GM19324 (cell line): ENCODE data around the gene GID4.

Experiments
- ATAC-seq: cut with Tn5 transposase; IDR thresholded peaks from one replicate; pipeline ENCODE4 v1.9.1; 2021; ENCODE audit warnings: mild to moderate bottlenecking, moderate library complexity; ENCODE audit not compliant: unreplicated experiment, low FRiP score

GID4 gene

DNA sequence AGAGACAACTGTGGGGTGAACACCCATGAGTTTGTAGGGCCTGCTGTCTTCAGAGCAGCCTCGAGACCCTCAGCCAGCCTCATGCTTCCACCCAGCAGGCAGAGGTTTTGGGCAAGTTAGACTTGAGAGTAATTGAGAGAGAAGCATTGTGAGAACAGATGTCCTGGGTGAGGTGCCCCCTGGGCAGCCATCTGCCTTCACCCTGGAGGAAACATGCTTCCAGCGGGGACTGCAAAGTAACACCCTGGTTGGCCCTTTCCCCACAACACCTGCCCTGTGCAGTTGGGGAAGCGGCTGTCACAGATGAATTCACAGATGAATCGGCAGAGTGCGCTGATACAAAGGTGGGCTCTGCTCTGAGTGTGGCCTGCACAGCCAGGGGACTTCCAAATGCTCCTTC, 23.6 kb upstream of the GID4 start:
- no peak for ATAC-seq

DNA sequence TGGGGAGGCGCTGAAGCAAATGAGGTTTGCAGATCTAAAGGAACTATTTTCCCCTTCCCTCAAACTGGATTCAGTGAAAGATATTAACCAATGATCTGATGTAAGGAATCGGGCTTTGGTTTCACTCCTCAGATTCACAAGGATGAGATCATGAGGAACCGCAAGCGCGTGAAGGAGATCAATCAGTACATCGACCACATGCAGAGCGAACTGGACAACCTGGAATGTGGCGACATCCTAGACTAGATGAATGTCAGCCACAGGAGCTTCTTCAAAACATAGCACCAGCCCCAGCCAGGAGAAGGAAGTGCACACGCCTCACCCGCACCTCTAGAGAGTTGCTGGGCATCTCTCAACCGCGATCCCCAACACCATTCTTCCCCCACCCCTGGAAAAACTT, 22.8 kb upstream of the GID4 start:
- no peak for ATAC-seq

DNA sequence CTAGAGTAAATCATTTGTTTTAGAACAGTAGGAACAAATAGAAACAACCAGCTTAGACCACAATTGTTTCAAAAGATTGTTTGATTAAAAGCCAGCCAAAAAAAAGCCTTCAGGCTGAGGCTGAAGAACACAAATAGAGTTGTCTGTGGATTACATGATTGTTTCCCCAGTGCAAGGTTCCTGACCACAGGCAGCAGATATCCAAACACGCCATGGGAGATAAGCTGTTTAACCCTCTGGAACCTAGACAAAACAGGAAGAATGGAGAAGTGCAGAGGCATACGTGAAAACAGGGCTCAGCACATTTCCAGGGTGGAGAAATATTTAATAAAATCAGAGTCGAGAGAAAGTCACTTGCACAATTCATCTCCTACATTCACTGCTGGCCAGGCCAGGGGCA, 21.2 kb upstream of the GID4 start:
- ATAC-seq, result no peak

GRCh38 chr17:18018411-18018921, 20.7 kb upstream of the GID4 start:
- ATAC-seq, result no peak

- ATAC-seq, result no peak
Measured at GRCh38 chr17:18019838-18020154, 19.4 kb upstream of the GID4 start.

DNA sequence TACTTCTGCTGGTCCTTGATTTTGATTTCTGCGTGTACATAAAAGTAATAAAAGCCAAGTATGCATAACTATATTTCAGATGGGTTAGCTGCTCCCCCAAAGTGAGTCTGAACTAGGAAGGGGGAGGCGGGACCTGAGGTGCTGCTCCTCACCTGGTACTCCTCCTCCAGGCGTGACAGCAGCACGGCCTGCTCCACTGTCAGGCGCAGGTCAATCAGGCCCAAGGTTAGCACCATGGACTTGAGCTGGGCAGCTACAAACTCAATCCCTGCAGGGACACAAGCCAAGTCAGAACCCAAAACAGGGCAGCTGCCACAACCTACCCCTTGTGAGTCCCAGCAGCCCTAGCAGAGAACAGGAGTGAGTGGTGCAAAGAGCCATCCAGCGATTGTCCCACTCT, 18.2 kb upstream of the GID4 start:
- ATAC-seq, result no peak

- no peak for ATAC-seq
Measured at GRCh38 chr17:18021372-18021771, 17.8 kb upstream of the GID4 start.

- ATAC-seq, result no peak
Measured at GRCh38 chr17:18025241-18025944, 13.8 kb upstream of the GID4 start.

DNA sequence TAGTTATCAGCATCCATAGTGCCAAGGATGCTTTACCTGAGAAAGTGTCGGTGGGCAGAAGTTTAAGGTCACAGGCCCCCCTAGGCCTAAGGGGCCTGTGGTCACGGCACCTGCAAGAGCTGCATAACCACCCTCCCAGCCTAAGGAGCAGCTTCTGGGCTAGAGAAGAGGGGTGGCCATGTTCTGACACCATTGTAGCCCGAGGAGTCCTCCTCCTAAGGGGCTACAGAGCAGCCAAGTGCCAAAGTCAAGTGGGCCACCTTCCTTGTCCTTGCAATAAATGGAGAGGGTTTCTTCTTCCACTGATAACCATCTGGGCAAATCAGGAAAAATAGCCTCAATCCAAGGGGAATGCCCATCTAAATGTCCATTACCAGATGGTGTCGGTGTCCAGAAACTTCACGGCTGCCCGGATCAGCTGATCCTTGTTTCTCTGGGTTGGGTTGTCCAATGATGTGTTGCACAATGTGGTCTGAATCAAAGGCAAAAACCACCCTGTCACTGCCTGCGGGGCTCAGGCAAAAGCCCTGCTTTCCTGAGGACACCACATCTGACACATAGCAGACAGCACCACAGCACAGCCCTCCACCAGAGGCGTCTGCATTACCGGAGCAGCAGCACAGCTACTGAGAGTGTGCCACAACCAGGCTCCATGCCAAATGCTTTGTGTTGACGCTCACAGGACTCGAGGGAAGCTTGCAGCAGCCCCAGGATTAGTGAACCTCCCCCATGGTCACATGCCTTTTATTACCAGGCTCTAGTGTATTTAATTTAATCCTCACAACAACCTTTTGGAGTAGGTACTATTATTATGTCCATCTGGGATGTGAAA, 13.0 kb upstream of the GID4 start:
- no peak for ATAC-seq

- no peak for ATAC-seq
Measured at GRCh38 chr17:18027280-18027679, 11.9 kb upstream of the GID4 start.

DNA sequence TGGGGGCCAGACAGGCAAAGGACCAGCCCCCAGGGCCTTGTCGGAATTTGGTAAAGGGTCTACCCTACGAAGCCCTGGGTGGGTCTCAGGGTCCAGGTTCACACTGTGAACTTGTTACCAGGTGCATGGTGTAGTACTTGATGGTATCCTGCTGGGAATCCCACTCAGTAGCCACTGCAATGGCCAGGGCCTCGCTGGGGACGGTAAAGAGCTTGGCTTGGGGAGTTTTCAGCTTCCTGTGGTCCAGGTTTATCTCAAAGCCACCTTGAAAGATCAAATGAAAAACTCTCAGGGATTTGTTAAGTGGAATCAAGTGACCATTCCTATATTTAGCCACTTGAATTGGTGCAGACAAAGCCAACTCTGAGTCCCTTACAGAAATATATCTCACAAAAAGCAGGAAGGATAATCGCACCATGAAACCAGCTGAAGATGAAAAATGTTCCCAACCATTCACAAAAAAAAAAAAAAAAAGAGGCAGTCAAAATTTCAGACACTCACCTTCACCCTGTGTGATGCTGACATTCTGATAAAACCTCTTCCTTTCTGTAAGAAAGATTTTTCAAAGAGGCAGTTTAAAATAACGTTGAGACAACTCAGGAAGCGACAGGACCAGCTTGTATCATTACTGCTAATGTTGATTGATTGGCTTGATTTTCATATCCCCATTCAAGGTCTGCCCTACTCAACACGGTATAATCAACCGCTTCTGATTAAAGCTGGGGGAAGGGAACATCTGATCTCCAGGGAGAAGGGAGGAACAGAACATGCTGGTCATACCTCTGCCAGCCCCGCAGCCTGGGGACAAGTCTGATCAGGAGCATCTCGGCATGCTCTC, 10.9 kb upstream of the GID4 start:
- no peak for ATAC-seq

DNA sequence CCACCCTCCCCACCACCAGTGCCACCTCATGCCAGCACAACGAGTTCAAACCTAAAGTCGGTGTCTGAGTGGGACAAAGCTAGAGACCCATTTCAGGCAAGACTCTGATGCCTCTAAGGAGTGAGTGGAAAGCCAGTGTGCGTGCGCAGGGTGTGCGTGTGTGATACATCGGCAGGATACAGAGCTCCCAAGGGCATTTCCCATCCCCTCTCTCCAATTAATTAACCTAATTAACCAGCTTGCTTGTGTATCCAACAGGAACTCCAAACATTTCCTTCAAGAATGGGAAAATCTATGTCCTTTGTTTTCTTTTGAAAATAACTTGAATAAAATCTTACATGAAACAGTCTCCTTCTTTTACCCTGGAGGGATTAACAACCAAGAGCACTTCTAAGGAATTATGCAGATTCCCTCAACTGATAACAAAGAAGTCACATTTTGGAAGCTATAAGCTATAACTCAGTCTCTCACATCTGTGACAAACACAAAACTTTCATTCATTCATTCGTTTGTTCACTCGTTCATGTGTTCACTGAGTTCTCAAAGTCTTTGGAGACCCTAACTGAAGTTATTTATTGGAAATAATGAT, 10.2 kb upstream of the GID4 start:
- ATAC-seq, result no peak

GRCh38 chr17:18031955-18032354, 7.3 kb upstream of the GID4 start:
- ATAC-seq, result no peak

GRCh38 chr17:18033442-18034099, 5.6 kb upstream of the GID4 start:
- peak; percentile 63 for ATAC-seq

DNA sequence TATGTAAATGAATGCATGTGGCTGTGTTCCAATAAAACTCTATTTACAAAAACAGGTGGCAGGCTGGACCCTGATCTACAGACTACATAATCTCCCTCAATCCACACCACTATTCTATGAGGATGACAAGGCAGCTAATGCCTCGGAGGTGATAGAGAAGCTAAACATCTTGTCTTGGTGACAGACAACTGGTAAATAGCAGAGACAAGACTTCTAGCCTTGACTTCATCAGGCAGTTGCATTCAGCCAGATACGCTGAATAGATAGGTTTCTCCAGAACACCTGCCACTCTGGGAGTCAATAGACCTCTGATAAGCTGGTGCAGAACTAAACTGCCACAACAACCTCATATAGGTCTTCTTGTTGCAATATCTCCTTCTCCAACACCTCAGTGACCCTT, 3.5 kb upstream of the GID4 start:
- ATAC-seq, result no peak

DNA sequence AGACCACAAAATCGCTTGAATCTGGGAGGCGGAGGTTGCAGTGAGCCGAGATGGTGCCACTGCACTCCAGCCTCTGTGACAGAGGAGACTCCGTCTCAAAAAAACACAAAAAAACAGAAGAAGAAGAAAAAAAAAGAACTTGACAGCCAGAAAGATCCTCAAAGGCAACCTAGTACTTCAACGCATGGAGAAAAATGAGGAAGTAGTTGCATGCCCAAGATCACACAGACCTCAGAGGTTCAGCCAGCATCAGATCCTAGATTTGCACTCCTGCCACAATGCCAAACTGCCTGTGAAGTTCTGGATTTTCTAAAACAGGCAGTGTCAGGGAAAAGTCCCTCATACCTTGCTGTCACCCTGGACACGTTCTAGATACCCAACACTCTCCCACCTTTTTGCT, 1.7 kb upstream of the GID4 start:
- no peak for ATAC-seq

DNA sequence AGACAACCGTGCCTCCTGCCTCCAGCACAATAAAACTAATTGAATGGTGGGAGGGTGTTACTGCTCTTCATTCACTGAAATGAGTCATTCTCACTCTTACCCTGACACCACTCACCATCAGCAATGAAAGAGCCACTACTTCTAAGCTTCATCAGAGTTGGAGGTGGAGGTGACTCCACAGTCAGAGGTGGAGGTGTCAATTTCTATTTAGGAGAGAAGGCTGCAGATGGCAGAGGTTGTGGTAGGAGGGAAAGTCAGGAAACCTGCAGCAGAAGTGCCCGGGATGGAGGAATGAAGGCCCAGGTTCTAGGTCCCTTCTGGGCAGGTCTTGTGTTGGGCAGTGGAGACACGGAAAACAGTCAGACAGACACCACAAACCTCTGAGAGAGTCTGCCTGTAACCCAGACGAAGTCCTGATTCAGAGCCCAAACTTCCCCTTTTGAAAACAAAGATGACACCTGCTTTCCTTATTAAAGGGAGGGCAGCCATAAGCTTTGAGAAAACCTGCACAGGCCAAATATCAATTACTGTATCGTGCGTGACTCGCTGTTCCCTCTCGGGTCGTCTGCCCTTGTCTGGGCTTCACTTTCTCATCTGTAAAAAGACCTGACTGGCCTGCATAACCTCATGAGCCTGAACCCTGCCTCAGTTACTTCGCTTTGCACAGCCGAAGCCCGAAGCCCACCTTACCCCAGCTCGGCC, 908 bp upstream of the GID4 start:
- ATAC-seq, result no peak

- peak; percentile 44 for ATAC-seq
Measured at GRCh38 chr17:18039535-18040260, 490 bp downstream of the GID4 start.

- ATAC-seq, result no peak
Measured at GRCh38 chr17:18040261-18040858, 1.2 kb downstream of the GID4 start.
